ENCODE results near the gene TNPO2. TPM values are rescaled to one million over a fixed set of nuclear protein-coding genes. Genes with fewer than 3 reads are reported as not detected.
A peak's percentile ranks its signal among the peaks of the same experiment; 100 is the strongest.
"Not testable (repeated sequence)": the region's sequence is repeated elsewhere in the genome, so short reads cannot be mapped to it uniquely, and the experiment has no call there.

The TNPO2 gene
- total RNA-seq, 2 donors from 2014 or later = 15.0 to 35.6 TPM

DNA sequence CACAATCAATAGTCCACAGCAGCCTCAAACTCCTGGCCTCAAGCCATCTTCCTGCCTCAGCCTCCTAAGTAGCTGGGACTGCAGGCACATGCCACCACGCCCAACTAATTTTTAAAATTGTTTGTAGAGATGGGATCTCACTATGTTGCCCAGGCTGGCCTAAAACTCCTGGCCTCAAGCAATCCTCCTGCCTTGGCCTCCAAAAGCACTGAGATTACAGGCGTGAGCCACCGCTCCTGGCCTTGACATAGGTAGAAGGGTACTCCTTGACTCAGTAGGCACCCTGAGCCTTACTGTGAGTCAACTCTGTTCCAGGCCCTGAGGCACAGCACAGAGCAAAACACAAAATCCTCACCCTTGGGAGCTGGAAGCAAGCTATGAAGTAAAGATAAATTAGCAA lies 7.8 kb downstream of the TNPO2 start:
- H3K27ac ChIP-seq = no peak overlapping the region
- H3K36me3 ChIP-seq (replicated peaks in 1 of 2; ENCODE audit: insufficient read depth in 1 of 2, low read depth in 2 of 2) = peaks cover 5 to 22% of the 10 kb centered on the region in 2 donors
- ATAC-seq (no peak), DNase-seq (no peak)
- no peak overlapping the region for H3K4me3 ChIP-seq
- WGBS, 2 donors = 88 to 96% methylated on average over 3 of the region's 3 CpGs
- peaks cover 11% of the 10 kb centered on the region for H3K4me1 ChIP-seq
- intact Hi-C loops (cut with DNase I) = no loop called here
- H3K27me3 ChIP-seq = no peaks in the 10 kb centered on the region
- no peak for TF ChIP-seq POLR2A (IDR thresholded peaks at IDR 0.05)
- TF ChIP-seq CTCF (IDR thresholded peaks at IDR 0.05) = no peak
- no peaks in the 10 kb centered on the region for H3K9me3 ChIP-seq

GRCh38 chr19:12715102-12715501 lies 8.6 kb downstream of the TNPO2 start:
- intact Hi-C loops (cut with DNase I) = no loop called here
- H3K36me3 ChIP-seq (replicated peaks in 1 of 2; ENCODE audit: insufficient read depth in 1 of 2, low read depth in 2 of 2) = peaks cover 5 to 28% of the 10 kb centered on the region in 2 donors
- DNase-seq (no peak), ATAC-seq (no peak)
- H3K4me1 ChIP-seq = peaks cover 2% of the 10 kb centered on the region
- H3K4me3 ChIP-seq = no peak overlapping the region
- no peak for TF ChIP-seq POLR2A (IDR thresholded peaks at IDR 0.05)
- TF ChIP-seq CTCF (IDR thresholded peaks at IDR 0.05) = no peak
- 89 to 90% methylated on average over 7 to 15 of the region's 15 CpGs for WGBS, 2 donors
- no peaks in the 10 kb centered on the region for H3K27me3 ChIP-seq
- no peak overlapping the region for H3K27ac ChIP-seq
- no peaks in the 10 kb centered on the region for H3K9me3 ChIP-seq

DNA sequence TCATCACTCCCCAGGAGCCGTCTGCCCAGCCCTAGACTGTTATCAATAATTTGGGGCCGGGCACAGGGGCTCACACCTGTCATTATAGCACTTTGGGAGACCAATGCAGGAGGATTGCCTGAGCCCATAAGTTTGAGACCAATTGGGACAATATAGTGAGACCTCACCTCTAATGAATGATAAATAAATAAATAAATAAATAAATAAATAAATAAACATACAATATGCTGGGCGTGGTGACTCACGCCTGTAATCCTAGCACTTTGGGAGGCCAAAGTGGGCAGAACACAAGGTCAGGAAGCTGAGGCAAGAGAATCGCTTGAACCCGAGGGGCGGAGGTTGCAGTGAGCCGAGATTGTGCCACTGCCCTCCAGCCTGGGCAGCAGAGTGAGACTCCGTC lies 10.4 kb downstream of the TNPO2 start:
- DNase-seq; H3K27me3 ChIP-seq; H3K4me1 ChIP-seq; ATAC-seq; H3K27ac ChIP-seq; intact Hi-C loops (cut with DNase I); H3K9me3 ChIP-seq; H3K4me3 ChIP-seq: not testable (repeated sequence)
- WGBS, 2 donors = 91 to 96% methylated on average over 9 of the region's 9 CpGs
- peaks cover 5 to 34% of the 10 kb centered on the region in 2 donors for H3K36me3 ChIP-seq (replicated peaks in 1 of 2; ENCODE audit: insufficient read depth in 1 of 2, low read depth in 2 of 2)

DNA sequence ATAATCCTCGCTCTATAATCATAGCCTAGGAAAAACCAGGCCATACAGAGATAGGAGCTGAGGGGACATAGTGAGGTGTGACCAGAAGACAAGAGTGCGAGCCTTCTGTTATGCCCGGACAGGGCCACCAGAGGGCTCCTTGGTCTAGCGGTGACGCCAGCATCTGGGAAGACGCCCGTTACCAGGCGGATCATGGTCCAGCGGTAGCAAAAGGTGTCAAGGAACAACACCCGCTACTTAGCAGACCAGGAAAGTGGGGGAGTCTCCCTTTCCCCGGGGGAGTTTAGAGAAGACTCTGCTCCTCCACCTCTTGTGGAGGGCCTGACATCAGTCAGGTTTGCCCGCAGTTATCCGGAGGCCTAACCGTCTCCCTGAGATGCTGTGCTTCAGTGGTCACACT lies 11.7 kb downstream of the TNPO2 start:
- ATAC-seq; intact Hi-C loops (cut with DNase I): not testable (repeated sequence)

DNA sequence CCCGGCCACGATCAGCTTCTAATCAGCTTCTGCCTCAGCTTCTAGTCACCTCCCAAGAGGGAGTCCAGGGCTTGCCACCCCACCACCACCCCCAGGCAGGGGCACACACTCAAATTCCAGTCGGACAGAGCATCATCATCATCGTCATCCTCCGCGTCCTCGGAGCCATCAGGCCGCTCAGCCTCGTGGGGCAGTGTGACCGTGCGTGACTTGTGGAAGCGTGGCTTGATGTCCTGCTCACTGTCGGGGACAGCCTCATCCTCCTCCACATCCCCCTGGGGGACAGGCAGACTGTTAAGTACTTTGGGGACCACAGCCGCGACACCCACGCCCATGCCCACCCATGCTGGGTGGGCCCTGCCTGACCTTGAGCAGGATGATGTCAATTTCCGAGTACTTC lies 12.5 kb downstream of the TNPO2 start:
- Histone ChIP-seq H3K4me3 (no peak overlapping the region), H3K36me3 (replicated peaks in 1 of 2; ENCODE audit: insufficient read depth in 1 of 2, low read depth in 2 of 2) (peaks cover 9 to 38% of the 10 kb centered on the region in 2 donors), H3K4me1 (no peaks in the 10 kb centered on the region), H3K27ac (no peak overlapping the region), H3K9me3 (no peaks in the 10 kb centered on the region), H3K27me3 (no peaks in the 10 kb centered on the region)
- ATAC-seq (no peak), DNase-seq (no peak)
- WGBS, 2 donors = 93 to 94% methylated on average over 15 to 17 of the region's 17 CpGs
- intact Hi-C loops (cut with DNase I) = no loop called here
- TF ChIP-seq CTCF (IDR thresholded peaks at IDR 0.05) = no peak
- no peak for TF ChIP-seq POLR2A (IDR thresholded peaks at IDR 0.05)

More for the DNA sequence above, 11.7 kb downstream of the TNPO2 start:
- not testable (repeated sequence) for H3K27me3 ChIP-seq, H3K9me3 ChIP-seq, H3K27ac ChIP-seq, H3K4me1 ChIP-seq, H3K4me3 ChIP-seq
- DNase-seq = peak; percentile 50 to 58 (median 54)
- peaks cover 5 to 34% of the 10 kb centered on the region in 2 donors for H3K36me3 ChIP-seq (replicated peaks in 1 of 2; ENCODE audit: insufficient read depth in 1 of 2, low read depth in 2 of 2)
- TF ChIP-seq CTCF (IDR thresholded peaks at IDR 0.05) = peak in 6 of 7 experiments; percentile 18 to 54 (median 45)
- 39 to 80% methylated on average over 4 to 12 of the region's 14 CpGs for WGBS, 2 donors

Data from body of pancreas (tissue), 4 donors.